Mesothelial cell of epicardium (in vitro differentiated cells): ENCODE data around the gene ADGRG3. TPM values are rescaled to one million over a fixed set of nuclear protein-coding genes. Genes with fewer than 3 reads are reported as not detected.

Source experiments
- DNase-seq, 2 experiments: peaks; one replicate each; pipeline ENCODE4 v3.0.0; 2021; ENCODE audit warnings: low spot score in 2 of 2; ENCODE audit not compliant: unreplicated experiment in 2 of 2
- H3K27ac Mint-ChIP-seq: 2 replicates; pipeline ENCODE4 v1.8.0; 2021; ENCODE audit warnings: mixed read lengths
- H3K27me3 Mint-ChIP-seq: 2 replicates; pipeline ENCODE4 v1.8.0; 2021; ENCODE audit warnings: low read depth, mixed read lengths
- H3K36me3 Mint-ChIP-seq: 2 replicates; pipeline ENCODE4 v1.8.0; 2021; ENCODE audit warnings: mixed read lengths
- H3K4me1 Mint-ChIP-seq: 2 replicates; pipeline ENCODE4 v1.8.0; 2021; ENCODE audit warnings: mixed read lengths
- H3K4me3 Mint-ChIP-seq: 2 replicates; pipeline ENCODE4 v1.8.0; 2021; ENCODE audit warnings: mild to moderate bottlenecking, moderate library complexity, mixed read lengths
- H3K9me3 Mint-ChIP-seq: 2 replicates; pipeline ENCODE4 v1.8.0; 2021; ENCODE audit warnings: mixed read lengths
- CTCF ChIP-seq: fragments of 200-600 bp; sonication (generic); IDR thresholded peaks from one replicate; pipeline ENCODE4 v1.5.0; 2021; ENCODE audit warnings: antibody characterized with exemption; ENCODE audit not compliant: unreplicated experiment
- total RNA-seq: library from RNA; stranded (reverse); gene quantifications from 3 replicates; pipeline ENCODE4 v1.2.1, GENCODE V29; 2021

Gene ADGRG3
- total RNA-seq, 1 donor from 2014 or later, result not detected

- DNase-seq, result no peak
- H3K27me3 Mint-ChIP-seq, result no peaks in the 10 kb centered on the region
- no peaks in the 10 kb centered on the region for H3K36me3 Mint-ChIP-seq
- H3K9me3 Mint-ChIP-seq, result no peaks in the 10 kb centered on the region
- peaks cover 26% of the 10 kb centered on the region for H3K4me1 Mint-ChIP-seq
- H3K4me3 Mint-ChIP-seq, result no peak overlapping the region
- TF ChIP-seq CTCF, result no peak
- H3K27ac Mint-ChIP-seq, result no peak overlapping the region
Measured at GRCh38 chr16:57649846-57650245, 18.3 kb upstream of the ADGRG3 start.

GRCh38 chr16:57651344-57652333, 16.5 kb upstream of the ADGRG3 start:
- Mint-ChIP-seq H3K27ac (no peak overlapping the region), H3K4me3 (no peak overlapping the region), H3K27me3 (no peaks in the 10 kb centered on the region), H3K4me1 (peaks cover 14% of the 10 kb centered on the region), H3K36me3 (peaks cover 2% of the 10 kb centered on the region), H3K9me3 (no peaks in the 10 kb centered on the region)
- no peak for TF ChIP-seq CTCF
- no peak for DNase-seq

- no peak for DNase-seq
- no peak overlapping the region for H3K4me3 Mint-ChIP-seq
- no peaks in the 10 kb centered on the region for H3K27me3 Mint-ChIP-seq
- H3K27ac Mint-ChIP-seq, result peak overlapping the region; percentile 61
- H3K36me3 Mint-ChIP-seq, result peaks cover 3% of the 10 kb centered on the region
- peaks cover 7% of the 10 kb centered on the region for H3K4me1 Mint-ChIP-seq
- H3K9me3 Mint-ChIP-seq, result no peaks in the 10 kb centered on the region
- TF ChIP-seq CTCF, result no peak
Measured at GRCh38 chr16:57652695-57653471, 15.2 kb upstream of the ADGRG3 start.

GRCh38 chr16:57653936-57654335, 14.2 kb upstream of the ADGRG3 start:
- TF ChIP-seq CTCF, result no peak
- H3K27ac Mint-ChIP-seq, result peak overlapping the region; percentile 61
- H3K4me3 Mint-ChIP-seq, result no peak overlapping the region
- no peaks in the 10 kb centered on the region for H3K27me3 Mint-ChIP-seq
- peaks cover 7% of the 10 kb centered on the region for H3K4me1 Mint-ChIP-seq
- DNase-seq, result no peak
- no peaks in the 10 kb centered on the region for H3K9me3 Mint-ChIP-seq
- H3K36me3 Mint-ChIP-seq, result peaks cover 9% of the 10 kb centered on the region

- Mint-ChIP-seq H3K27me3 (no peaks in the 10 kb centered on the region), H3K9me3 (no peaks in the 10 kb centered on the region), H3K27ac (no peak overlapping the region), H3K36me3 (peaks cover 9% of the 10 kb centered on the region), H3K4me3 (no peak overlapping the region), H3K4me1 (peaks cover 7% of the 10 kb centered on the region)
- TF ChIP-seq CTCF, result no peak
- DNase-seq, result no peak
Measured at GRCh38 chr16:57656342-57656955, 11.7 kb upstream of the ADGRG3 start.
